GM12878 (cell line): Measurements from ENCODE around the gene LRFN2. TPM values are rescaled to one million over a fixed set of nuclear protein-coding genes. Genes with fewer than 3 reads are reported as not detected.

Experiments used
- BACH1 ChIP-seq: fragments of 450-650 bp; IDR thresholded peaks from 2 replicates; pipeline ENCODE4 v1.6.1; 2017; ENCODE audit warnings: mild to moderate bottlenecking, borderline replicate concordance
- BCL11A ChIP-seq: IDR thresholded peaks from 2 replicates; pipeline ENCODE4 v1.6.1; 2011; ENCODE audit warnings: low read depth, low read length
- BHLHE40 ChIP-seq, 2 experiments: fragments of 450-650 bp in 1 of 2; IDR thresholded peaks; 2 replicates each; pipeline ENCODE4 v1.6.1; 2011 to 2017; ENCODE audit warnings: low read depth in 2 of 2, borderline replicate concordance in 1 of 2, improper control_type of control experiment in 1 of 2, low read length in 1 of 2, mild to moderate bottlenecking in 1 of 2
- GABPA ChIP-seq: IDR thresholded peaks from 2 replicates; pipeline ENCODE4 v1.6.1; 2014; ENCODE audit warnings: antibody characterized with exemption, low read depth, mild to moderate bottlenecking, inconsistent platforms
- IRF4 ChIP-seq: IDR thresholded peaks from 2 replicates; pipeline ENCODE4 v1.6.1; 2011; ENCODE audit warnings: low read depth, low read length
- SMARCA5 ChIP-seq: fragments of 450-650 bp; IDR thresholded peaks from 2 replicates; pipeline ENCODE4 v1.6.1; 2017; ENCODE audit warnings: mild to moderate bottlenecking
- SPI1 ChIP-seq: IDR thresholded peaks from 2 replicates; pipeline ENCODE4 v1.6.1; 2011; ENCODE audit warnings: low read depth, mild to moderate bottlenecking, low read length, moderate library complexity, borderline replicate concordance; ENCODE audit not compliant: insufficient read depth
- STAT1 ChIP-seq: fragments of 450-650 bp; conservative IDR thresholded peaks from 2 replicates; pipeline ENCODE4 v1.6.1; 2014; ENCODE audit warnings: antibody characterized with exemption, mild to moderate bottlenecking
- SUPT20H ChIP-seq: IDR thresholded peaks from 2 replicates; pipeline ENCODE4 v1.6.1; 2011; ENCODE audit warnings: low read depth, mild to moderate bottlenecking, low read length, moderate library complexity, borderline replicate concordance; ENCODE audit not compliant: control insufficient read depth
- TARDBP ChIP-seq: IDR thresholded peaks from 2 replicates; pipeline ENCODE4 v1.6.1; 2016; ENCODE audit warnings: borderline replicate concordance
- polyA plus RNA-seq, 11 experiments: library from polyadenylated mRNA; depleted of rRNA in 4 of 11; unstranded in 6 of 11; stranded (reverse) in 5 of 11; fragments of >200 nt; fragmentation: Nextera tagmentation in 4 of 11; fragmentation: Illumina TruSeq in 1 of 11; extraction: Ambion mirVana in 4 of 11; extraction: Trizol in 1 of 11; gene quantifications; 1 replicate in 1 of 11; 2 replicates in 10 of 11; pipeline versions ENCODE4 v1.2.1 to v1.2.3, GENCODE V29; 2011 to 2016; ENCODE audit warnings: inconsistent platforms in 2 of 11, missing spikeins in 2 of 11, low read depth in 1 of 11
- total RNA-seq, 4 experiments: library from RNA; depleted of rRNA in 3 of 4; stranded (reverse); fragments of >200 nt in 3 of 4; fragmentation: Illumina TruSeq in 1 of 4; extraction: Trizol in 1 of 4; gene quantifications; 2 replicates each; pipeline versions ENCODE4 v1.2.1 to v1.2.3, GENCODE V29; 2013 to 2021
- TF ChIP-seq, protein P1 (sequence below): IDR thresholded peaks from 2 replicates; pipeline ENCODE4 v1.6.1; 2011; ENCODE audit warnings: low read depth, mild to moderate bottlenecking, low read length, moderate library complexity, borderline replicate concordance; ENCODE audit errors: extremely low read depth
- TF ChIP-seq, protein P2 (sequence below): fragments of 450-650 bp; conservative IDR thresholded peaks from 2 replicates; pipeline ENCODE4 v1.6.1; 2017; ENCODE audit warnings: mild to moderate bottlenecking, moderate library complexity
- TF ChIP-seq, protein P3 (sequence below): fragments of 450-650 bp; IDR thresholded peaks from 2 replicates; pipeline ENCODE4 v1.6.1; 2017; ENCODE audit warnings: mild to moderate bottlenecking, low read depth, inconsistent platforms; ENCODE audit not compliant: poor library complexity, severe bottlenecking
- TF ChIP-seq, protein P4 (sequence below): fragments of 450-650 bp; IDR thresholded peaks from 2 replicates; pipeline ENCODE4 v1.6.1; 2017; ENCODE audit warnings: borderline replicate concordance

The LRFN2 gene
- total and polyA plus RNA-seq, 10 of the 15 experiments (the other 5 are each of a cell fraction or from before 2014, with no cell fraction given) = not detected

GRCh38 chr6:40450483-40450882 is 136.7 kb downstream of the LRFN2 start (continued):
- TF ChIP-seq, protein P1, sequence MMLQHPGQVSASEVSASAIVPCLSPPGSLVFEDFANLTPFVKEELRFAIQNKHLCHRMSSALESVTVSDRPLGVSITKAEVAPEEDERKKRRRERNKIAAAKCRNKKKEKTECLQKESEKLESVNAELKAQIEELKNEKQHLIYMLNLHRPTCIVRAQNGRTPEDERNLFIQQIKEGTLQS = no peak
- no peak for TF ChIP-seq TARDBP
- TF ChIP-seq GABPA = no peak
- no peak for TF ChIP-seq SMARCA5
- TF ChIP-seq, protein P2, sequence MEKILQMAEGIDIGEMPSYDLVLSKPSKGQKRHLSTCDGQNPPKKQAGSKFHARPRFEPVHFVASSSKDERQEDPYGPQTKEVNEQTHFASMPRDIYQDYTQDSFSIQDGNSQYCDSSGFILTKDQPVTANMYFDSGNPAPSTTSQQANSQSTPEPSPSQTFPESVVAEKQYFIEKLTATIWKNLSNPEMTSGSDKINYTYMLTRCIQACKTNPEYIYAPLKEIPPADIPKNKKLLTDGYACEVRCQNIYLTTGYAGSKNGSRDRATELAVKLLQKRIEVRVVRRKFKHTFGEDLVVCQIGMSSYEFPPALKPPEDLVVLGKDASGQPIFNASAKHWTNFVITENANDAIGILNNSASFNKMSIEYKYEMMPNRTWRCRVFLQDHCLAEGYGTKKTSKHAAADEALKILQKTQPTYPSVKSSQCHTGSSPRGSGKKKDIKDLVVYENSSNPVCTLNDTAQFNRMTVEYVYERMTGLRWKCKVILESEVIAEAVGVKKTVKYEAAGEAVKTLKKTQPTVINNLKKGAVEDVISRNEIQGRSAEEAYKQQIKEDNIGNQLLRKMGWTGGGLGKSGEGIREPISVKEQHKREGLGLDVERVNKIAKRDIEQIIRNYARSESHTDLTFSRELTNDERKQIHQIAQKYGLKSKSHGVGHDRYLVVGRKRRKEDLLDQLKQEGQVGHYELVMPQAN = no peak
- TF ChIP-seq SUPT20H = no peak
- TF ChIP-seq SPI1 = no peak
- TF ChIP-seq, protein P3, sequence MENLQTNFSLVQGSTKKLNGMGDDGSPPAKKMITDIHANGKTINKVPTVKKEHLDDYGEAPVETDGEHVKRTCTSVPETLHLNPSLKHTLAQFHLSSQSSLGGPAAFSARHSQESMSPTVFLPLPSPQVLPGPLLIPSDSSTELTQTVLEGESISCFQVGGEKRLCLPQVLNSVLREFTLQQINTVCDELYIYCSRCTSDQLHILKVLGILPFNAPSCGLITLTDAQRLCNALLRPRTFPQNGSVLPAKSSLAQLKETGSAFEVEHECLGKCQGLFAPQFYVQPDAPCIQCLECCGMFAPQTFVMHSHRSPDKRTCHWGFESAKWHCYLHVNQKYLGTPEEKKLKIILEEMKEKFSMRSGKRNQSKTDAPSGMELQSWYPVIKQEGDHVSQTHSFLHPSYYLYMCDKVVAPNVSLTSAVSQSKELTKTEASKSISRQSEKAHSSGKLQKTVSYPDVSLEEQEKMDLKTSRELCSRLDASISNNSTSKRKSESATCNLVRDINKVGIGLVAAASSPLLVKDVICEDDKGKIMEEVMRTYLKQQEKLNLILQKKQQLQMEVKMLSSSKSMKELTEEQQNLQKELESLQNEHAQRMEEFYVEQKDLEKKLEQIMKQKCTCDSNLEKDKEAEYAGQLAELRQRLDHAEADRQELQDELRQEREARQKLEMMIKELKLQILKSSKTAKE = no peak
- no peak for TF ChIP-seq IRF4
- TF ChIP-seq STAT1 = no peak
- TF ChIP-seq, protein P4, sequence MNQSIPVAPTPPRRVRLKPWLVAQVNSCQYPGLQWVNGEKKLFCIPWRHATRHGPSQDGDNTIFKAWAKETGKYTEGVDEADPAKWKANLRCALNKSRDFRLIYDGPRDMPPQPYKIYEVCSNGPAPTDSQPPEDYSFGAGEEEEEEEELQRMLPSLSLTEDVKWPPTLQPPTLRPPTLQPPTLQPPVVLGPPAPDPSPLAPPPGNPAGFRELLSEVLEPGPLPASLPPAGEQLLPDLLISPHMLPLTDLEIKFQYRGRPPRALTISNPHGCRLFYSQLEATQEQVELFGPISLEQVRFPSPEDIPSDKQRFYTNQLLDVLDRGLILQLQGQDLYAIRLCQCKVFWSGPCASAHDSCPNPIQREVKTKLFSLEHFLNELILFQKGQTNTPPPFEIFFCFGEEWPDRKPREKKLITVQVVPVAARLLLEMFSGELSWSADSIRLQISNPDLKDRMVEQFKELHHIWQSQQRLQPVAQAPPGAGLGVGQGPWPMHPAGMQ = no peak
- no peak for TF ChIP-seq BCL11A
- TF ChIP-seq BHLHE40 (IDR thresholded peaks at IDR 0.05; ENCODE audit: borderline replicate concordance in 1 of 2, low read depth in 2 of 2, low read length in 1 of 2) = no peak
- TF ChIP-seq BACH1 = no peak
